Chondrocyte (in vitro differentiated cells): ENCODE data around the gene EIF4E1B. TPM values are rescaled to one million over a fixed set of nuclear protein-coding genes. Genes with fewer than 3 reads are reported as not detected.

ENCODE experiments used
- DNase-seq: peaks from one replicate; pipeline ENCODE4 v3.0.0; 2021; ENCODE audit warnings: mixed read lengths, low spot score
- H3K27ac Mint-ChIP-seq: one replicate; pipeline ENCODE4 v1.8.0; 2021; ENCODE audit warnings: mild to moderate bottlenecking, moderate library complexity, mixed read lengths; ENCODE audit not compliant: unreplicated experiment
- H3K27me3 Mint-ChIP-seq: 2 replicates; pipeline ENCODE4 v1.8.0; 2021; ENCODE audit warnings: low read depth, mixed read lengths
- H3K36me3 Mint-ChIP-seq: 2 replicates; pipeline ENCODE4 v1.8.0; 2021; ENCODE audit warnings: low read depth, mixed read lengths
- H3K4me1 Mint-ChIP-seq: 2 replicates; pipeline ENCODE4 v1.8.0; 2021; ENCODE audit warnings: low read depth, mild to moderate bottlenecking, mixed read lengths
- H3K4me3 Mint-ChIP-seq: one replicate; pipeline ENCODE4 v1.8.0; 2021; ENCODE audit warnings: mild to moderate bottlenecking, moderate library complexity, mixed read lengths; ENCODE audit not compliant: unreplicated experiment
- H3K9me3 Mint-ChIP-seq: 2 replicates; pipeline ENCODE4 v1.8.0; 2021; ENCODE audit warnings: low read depth, mixed read lengths
- total RNA-seq: library from RNA; stranded (reverse); gene quantifications from 3 replicates; pipeline ENCODE4 v1.2.1, GENCODE V29; 2021
- TF ChIP-seq, protein P1 (sequence below): fragments of 200-600 bp; sonication (generic); IDR thresholded peaks from 2 replicates; pipeline ENCODE4 v1.5.0; 2021; ENCODE audit warnings: antibody characterized with exemption, mild to moderate bottlenecking, moderate library complexity

EIF4E1B gene
- total RNA-seq, 1 donor from 2014 or later: not detected

GRCh38 chr5:176648474-176649194 lies 18.2 kb downstream of the EIF4E1B start:
- H3K4me3 Mint-ChIP-seq: peak overlapping the region; percentile 87
- H3K27me3 Mint-ChIP-seq: no peaks in the 10 kb centered on the region
- no peak for DNase-seq
- H3K36me3 Mint-ChIP-seq: peaks cover 4% of the 10 kb centered on the region
- TF ChIP-seq, protein P1, sequence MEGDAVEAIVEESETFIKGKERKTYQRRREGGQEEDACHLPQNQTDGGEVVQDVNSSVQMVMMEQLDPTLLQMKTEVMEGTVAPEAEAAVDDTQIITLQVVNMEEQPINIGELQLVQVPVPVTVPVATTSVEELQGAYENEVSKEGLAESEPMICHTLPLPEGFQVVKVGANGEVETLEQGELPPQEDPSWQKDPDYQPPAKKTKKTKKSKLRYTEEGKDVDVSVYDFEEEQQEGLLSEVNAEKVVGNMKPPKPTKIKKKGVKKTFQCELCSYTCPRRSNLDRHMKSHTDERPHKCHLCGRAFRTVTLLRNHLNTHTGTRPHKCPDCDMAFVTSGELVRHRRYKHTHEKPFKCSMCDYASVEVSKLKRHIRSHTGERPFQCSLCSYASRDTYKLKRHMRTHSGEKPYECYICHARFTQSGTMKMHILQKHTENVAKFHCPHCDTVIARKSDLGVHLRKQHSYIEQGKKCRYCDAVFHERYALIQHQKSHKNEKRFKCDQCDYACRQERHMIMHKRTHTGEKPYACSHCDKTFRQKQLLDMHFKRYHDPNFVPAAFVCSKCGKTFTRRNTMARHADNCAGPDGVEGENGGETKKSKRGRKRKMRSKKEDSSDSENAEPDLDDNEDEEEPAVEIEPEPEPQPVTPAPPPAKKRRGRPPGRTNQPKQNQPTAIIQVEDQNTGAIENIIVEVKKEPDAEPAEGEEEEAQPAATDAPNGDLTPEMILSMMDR: no peak
- no peaks in the 10 kb centered on the region for H3K9me3 Mint-ChIP-seq
- peak overlapping the region; percentile 27 for H3K27ac Mint-ChIP-seq
- peaks cover 27% of the 10 kb centered on the region for H3K4me1 Mint-ChIP-seq

- Mint-ChIP-seq H3K4me1 (peaks cover 27% of the 10 kb centered on the region), H3K27me3 (no peaks in the 10 kb centered on the region), H3K36me3 (peaks cover 4% of the 10 kb centered on the region), H3K27ac (no peak overlapping the region), H3K9me3 (no peaks in the 10 kb centered on the region), H3K4me3 (no peak overlapping the region)
- DNase-seq: no peak
- TF ChIP-seq, protein P1: no peak
Observed at GRCh38 chr5:176650354-176650884, 19.9 kb downstream of the EIF4E1B start.

- DNase-seq: no peak
- Mint-ChIP-seq H3K27ac (no peak overlapping the region), H3K4me3 (no peak overlapping the region), H3K36me3 (peaks cover 4% of the 10 kb centered on the region), H3K4me1 (peaks cover 24% of the 10 kb centered on the region), H3K27me3 (no peaks in the 10 kb centered on the region), H3K9me3 (no peaks in the 10 kb centered on the region)
- TF ChIP-seq, protein P1: no peak
Observed at GRCh38 chr5:176651472-176651980, 21.1 kb downstream of the EIF4E1B start.

DNA sequence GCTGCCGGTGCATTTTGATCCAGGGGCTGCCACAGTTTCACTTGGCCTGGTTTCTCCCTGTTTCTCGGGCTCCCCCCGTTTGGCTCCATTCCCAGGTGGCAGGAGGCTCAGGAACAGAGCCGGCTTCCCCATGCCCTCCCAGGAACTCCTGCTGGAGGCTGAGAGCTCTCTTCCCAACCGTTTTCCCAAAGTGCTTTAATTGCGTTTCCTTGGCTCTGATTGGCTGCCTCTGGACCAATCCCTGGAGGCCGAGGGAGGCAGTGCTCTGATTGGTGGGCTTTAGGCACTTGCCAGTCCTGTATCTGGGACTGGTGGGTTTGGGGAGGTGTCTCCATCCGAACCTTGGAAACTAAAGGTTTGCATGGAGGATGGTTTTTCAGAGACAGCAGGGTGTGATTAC lies 21.7 kb downstream of the EIF4E1B start:
- no peak for DNase-seq
- H3K27ac Mint-ChIP-seq: no peak overlapping the region
- H3K4me1 Mint-ChIP-seq: peaks cover 20% of the 10 kb centered on the region
- no peak overlapping the region for H3K4me3 Mint-ChIP-seq
- H3K9me3 Mint-ChIP-seq: no peaks in the 10 kb centered on the region
- no peaks in the 10 kb centered on the region for H3K27me3 Mint-ChIP-seq
- TF ChIP-seq, protein P1: no peak
- H3K36me3 Mint-ChIP-seq: peaks cover 4% of the 10 kb centered on the region

GRCh38 chr5:176653401-176654385 lies 23.2 kb downstream of the EIF4E1B start:
- Mint-ChIP-seq H3K9me3 (no peaks in the 10 kb centered on the region), H3K4me3 (no peak overlapping the region), H3K36me3 (peaks cover 4% of the 10 kb centered on the region), H3K27me3 (no peaks in the 10 kb centered on the region), H3K27ac (no peak overlapping the region), H3K4me1 (peaks cover 13% of the 10 kb centered on the region)
- TF ChIP-seq, protein P1: no peak
- DNase-seq: no peak
